H1 (cell line): ENCODE data around the gene IRF2BP2. TPM values are rescaled to one million over a fixed set of nuclear protein-coding genes. Genes with fewer than 3 reads are reported as not detected.

ENCODE experiments used
- CTCF ChIA-PET: fragments of 300-600 bp; sonication (Branson Sonifier 250); formaldehyde crosslinking; loops from one replicate; lab custom pipeline; 2021; ENCODE audit not compliant: partially characterized antibody; lab: Charles Lee
- POLR2A ChIA-PET: fragments of 300-600 bp; sonication (Branson Sonifier 250); formaldehyde crosslinking; loops from one replicate; lab custom pipeline; 2021; ENCODE audit warnings: inconsistent platforms; ENCODE audit not compliant: partially characterized antibody; lab: Charles Lee
- DNase-seq, 2 experiments: peaks; one replicate each; pipeline versions ENCODE4 v3.0.0 to v3.0.0-alpha.2; 2010 to 2022; ENCODE audit warnings: low spot score in 2 of 2, low read depth in 1 of 2, mixed read lengths in 1 of 2
- FAIRE-seq: peaks from 2 replicates; lab custom pipeline; 2011; peaks lifted over from hg19 to GRCh38; lab: Jason Lieb, UNC
- H2AFZ ChIP-seq: 2 replicates; pipeline ENCODE4 v1.8.1; 2012; ENCODE audit warnings: low read length, inconsistent platforms
- H2AK5ac ChIP-seq: 2 replicates; pipeline ENCODE4 v1.6.1; 2013; ENCODE audit warnings: low read depth, low read length
- H2BK120ac ChIP-seq: replicated peaks from 2 replicates; pipeline ENCODE3; 2013; ENCODE audit warnings: low read depth, low read length, inconsistent platforms
- H2BK12ac ChIP-seq: 2 replicates; pipeline ENCODE4 v1.6.1; 2013; ENCODE audit warnings: low read depth, low read length
- H2BK15ac ChIP-seq: 2 replicates; pipeline ENCODE4 v1.6.1; 2013; ENCODE audit warnings: low read length
- H2BK20ac ChIP-seq: 2 replicates; pipeline ENCODE4 v1.6.1; 2013; ENCODE audit warnings: low read length
- H2BK5ac ChIP-seq: 2 replicates; pipeline ENCODE4 v1.6.1; 2013; ENCODE audit warnings: low read depth, low read length
- H3K14ac ChIP-seq: 2 replicates; pipeline ENCODE4 v1.6.1; 2013; ENCODE audit warnings: inconsistent platforms; ENCODE audit not compliant: insufficient read length
- H3K18ac ChIP-seq: 2 replicates; pipeline ENCODE4 v1.6.1; 2013; ENCODE audit warnings: low read length; ENCODE audit errors: extremely low read depth
- H3K23ac ChIP-seq: 2 replicates; pipeline ENCODE4 v1.6.1; 2013; ENCODE audit warnings: inconsistent platforms; ENCODE audit not compliant: insufficient read length
- H3K23me2 ChIP-seq: 2 replicates; pipeline ENCODE4 v1.6.1; 2013; ENCODE audit warnings: low read depth, low read length
- H3K27ac ChIP-seq: 2 replicates; pipeline ENCODE4 v1.6.1; 2011; ENCODE audit warnings: low read depth, low read length, inconsistent platforms
- H3K27me3 ChIP-seq, 4 experiments: replicated peaks in 1 of 4; 1 replicate in 1 of 4; 2 replicates in 3 of 4; pipeline versions ENCODE4 v1.6.1 to v1.8.1; 2011 to 2013; ENCODE audit warnings: low read length in 3 of 4, mild to moderate bottlenecking in 3 of 4, inconsistent platforms in 2 of 4, mixed read lengths in 2 of 4, moderate library complexity in 1 of 4; ENCODE audit not compliant: control insufficient read depth in 3 of 4, insufficient read depth in 3 of 4; ENCODE audit errors: extremely low read depth in 1 of 4
- H3K36me3 ChIP-seq, 4 experiments: 2 replicates each; pipeline versions ENCODE4 v1.6.1 to v1.8.1; 2011 to 2013; ENCODE audit warnings: mild to moderate bottlenecking in 4 of 4, low read length in 3 of 4, moderate library complexity in 2 of 4, control low read depth in 1 of 4, inconsistent platforms in 1 of 4; ENCODE audit not compliant: insufficient read depth in 4 of 4, control insufficient read depth in 2 of 4
- H3K4ac ChIP-seq: replicated peaks from 2 replicates; pipeline ENCODE3; 2013; ENCODE audit warnings: low read length, low read depth, mixed read lengths, inconsistent platforms; ENCODE audit not compliant: insufficient read length
- H3K4me1 ChIP-seq, 4 experiments: replicated peaks in 1 of 4; 1 replicate in 1 of 4; 2 replicates in 3 of 4; pipeline versions ENCODE4 v1.6.1 to v1.8.1; 2011 to 2013; ENCODE audit warnings: low read length in 3 of 4, inconsistent platforms in 2 of 4, mixed read lengths in 1 of 4; ENCODE audit not compliant: insufficient read depth in 4 of 4, control insufficient read depth in 3 of 4
- H3K4me2 ChIP-seq, 2 experiments: 2 replicates each; pipeline versions ENCODE4 v1.6.1 to v1.8.1; 2011 to 2013; ENCODE audit warnings: low read depth in 2 of 2, low read length in 2 of 2, control low read depth in 1 of 2, inconsistent platforms in 1 of 2, mild to moderate bottlenecking in 1 of 2; ENCODE audit not compliant: insufficient read depth in 1 of 2
- H3K4me3 ChIP-seq, 4 experiments: fragments of 200-600, 300-600 bp in 1 of 4; sonication (generic), shearing (Covaris generic), sonication (Bioruptor Twin) in 1 of 4; 2 replicates each; pipeline versions ENCODE4 v1.5.1 to v1.8.1; 2011 to 2016; ENCODE audit warnings: low read length in 4 of 4, low read depth in 3 of 4, control low read depth in 2 of 4, inconsistent platforms in 2 of 4, mild to moderate bottlenecking in 2 of 4, mixed read lengths in 1 of 4, moderate library complexity in 1 of 4; ENCODE audit not compliant: insufficient read depth in 2 of 4; ENCODE audit errors: extremely low read depth in 1 of 4
- H3K56ac ChIP-seq: replicated peaks from 2 replicates; pipeline ENCODE3; 2013; ENCODE audit warnings: low read depth, mild to moderate bottlenecking, mixed read lengths, low read length, inconsistent platforms; ENCODE audit not compliant: insufficient read length
- H3K79me1 ChIP-seq: 2 replicates; pipeline ENCODE4 v1.6.1; 2013; ENCODE audit warnings: low read depth, low read length, control low read depth
- H3K79me2 ChIP-seq, 2 experiments: 2 replicates each; pipeline versions ENCODE4 v1.6.1 to v1.8.1; 2012 to 2013; ENCODE audit warnings: low read length in 2 of 2, mild to moderate bottlenecking in 2 of 2, inconsistent platforms in 1 of 2; ENCODE audit not compliant: insufficient read depth in 2 of 2, control insufficient read depth in 1 of 2
- H3K9ac ChIP-seq, 4 experiments: replicated peaks in 1 of 4; 1 replicate in 1 of 4; 2 replicates in 3 of 4; pipeline versions ENCODE4 v1.6.1 to v1.8.1; 2011 to 2013; ENCODE audit warnings: low read depth in 3 of 4, low read length in 3 of 4, control low read depth in 2 of 4, mild to moderate bottlenecking in 2 of 4, moderate library complexity in 2 of 4, inconsistent platforms in 1 of 4; ENCODE audit errors: extremely low read depth in 1 of 4
- H3K9me3 ChIP-seq, 2 experiments: 2 replicates each; pipeline versions ENCODE4 v1.6.1 to v1.8.1; 2012 to 2013; ENCODE audit warnings: mild to moderate bottlenecking in 2 of 2, moderate library complexity in 2 of 2, control low read depth in 1 of 2, inconsistent platforms in 1 of 2, low read depth in 1 of 2, low read length in 1 of 2, mixed read lengths in 1 of 2; ENCODE audit not compliant: insufficient read depth in 2 of 2
- H4K20me1 ChIP-seq, 2 experiments: replicated peaks in 1 of 2; 2 replicates each; pipeline versions ENCODE3 to v1.8.1; 2011 to 2013; ENCODE audit warnings: inconsistent platforms in 2 of 2, low read length in 2 of 2, mild to moderate bottlenecking in 1 of 2; ENCODE audit not compliant: insufficient read depth in 2 of 2, control insufficient read depth in 1 of 2
- H4K5ac ChIP-seq: 2 replicates; pipeline ENCODE4 v1.6.1; 2013; ENCODE audit warnings: low read length, low read depth, mixed read lengths, inconsistent platforms; ENCODE audit not compliant: insufficient read length
- H4K8ac ChIP-seq: 2 replicates; pipeline ENCODE4 v1.8.0; 2013; ENCODE audit warnings: mild to moderate bottlenecking, moderate library complexity, low read length, inconsistent platforms; ENCODE audit not compliant: insufficient read depth; ENCODE audit errors: extremely low read depth
- H4K91ac ChIP-seq: replicated peaks from 2 replicates; pipeline ENCODE3; 2013; ENCODE audit warnings: low read length, mixed read lengths, inconsistent platforms; ENCODE audit not compliant: insufficient read length
- CTBP2 ChIP-seq: IDR thresholded peaks from 2 replicates; pipeline ENCODE4 v1.7.0; 2011; ENCODE audit warnings: borderline replicate concordance, mild to moderate bottlenecking, moderate library complexity, mixed read lengths, low read length; ENCODE audit not compliant: insufficient read depth, insufficient read length
- EGR1 ChIP-seq: IDR thresholded peaks from 2 replicates; pipeline ENCODE4 v1.6.1; 2011; ENCODE audit warnings: low read depth, low read length, borderline replicate concordance
- FOSL1 ChIP-seq: IDR thresholded peaks from 2 replicates; pipeline ENCODE4 v1.6.1; 2011; ENCODE audit warnings: mild to moderate bottlenecking, low read depth, low read length, moderate library complexity; ENCODE audit not compliant: insufficient read depth
- HDAC2 ChIP-seq, 2 experiments: fragments of 300-600 bp in 1 of 2; sonication (generic) in 1 of 2; IDR thresholded peaks; 2 replicates each; pipeline ENCODE4 v1.6.1; 2011 to 2012; ENCODE audit warnings: low read depth in 2 of 2, low read length in 2 of 2, mild to moderate bottlenecking in 2 of 2, moderate library complexity in 2 of 2, borderline replicate concordance in 1 of 2, inconsistent platforms in 1 of 2
- RXRA ChIP-seq: IDR thresholded peaks from 2 replicates; pipeline ENCODE4 v1.6.1; 2011; ENCODE audit warnings: low read depth, mild to moderate bottlenecking, low read length, moderate library complexity; ENCODE audit not compliant: insufficient read depth
- SP1 ChIP-seq: IDR thresholded peaks from 2 replicates; pipeline ENCODE4 v1.6.1; 2011; ENCODE audit warnings: low read depth, low read length
- SUZ12 ChIP-seq: fragments of 200-600 bp; sonication (generic); IDR thresholded peaks from 2 replicates; pipeline ENCODE4 v1.6.1; 2012; ENCODE audit warnings: mild to moderate bottlenecking, inconsistent platforms, low read length, moderate library complexity, mixed read lengths
- TCF12 ChIP-seq: IDR thresholded peaks from 2 replicates; pipeline ENCODE4 v1.6.1; 2011; ENCODE audit warnings: low read depth, mild to moderate bottlenecking, low read length
- USF2 ChIP-seq: IDR thresholded peaks from 2 replicates; pipeline ENCODE4 v1.6.1; 2011; ENCODE audit warnings: low read length, improper control_type of control experiment
- WGBS, 2 experiments: shearing (Covaris generic) in 1 of 2; methylation state at CpG; one replicate each; pipeline versions ENCODE4 v1.1.6 to v1.1.7; 2013 to 2015; ENCODE audit warnings: low lambda C conversion rate in 2 of 2, mixed read lengths in 2 of 2, inconsistent platforms in 1 of 2, low coverage in 1 of 2, missing lambda C conversion rate in 1 of 2; ENCODE audit not compliant: insufficient replicate concordance in 2 of 2, insufficient coverage in 1 of 2, insufficient read length in 1 of 2; ENCODE audit errors: extremely low coverage in 1 of 2, missing lambda C conversion rate in 1 of 2; 5-methylcytosine and 5-hydroxymethylcytosine counted together
- polyA plus RNA-seq, 7 experiments: library from polyadenylated mRNA; depleted of rRNA in 3 of 7; stranded (reverse) in 5 of 7; unstranded in 2 of 7; fragments of >200 nt in 5 of 7; fragments of 200-250 nt in 2 of 7; gene quantifications; 1 replicate in 5 of 7; 2 replicates in 1 of 7; 4 replicates in 1 of 7; pipeline versions ENCODE4 v1.2.1 to v1.2.3, GENCODE V29; 2011 to 2013; ENCODE audit warnings: missing spikeins in 2 of 7, mixed read lengths in 2 of 7
- total RNA-seq: library from RNA; stranded (reverse); fragmentation: NEBNext Ultra II Directional; extraction: Animal tissue kit (Norgen Biotek cat#: 25700); gene quantifications from 2 replicates; pipeline ENCODE4 v1.2.1, GENCODE V29; 2021

The IRF2BP2 gene
- total and polyA plus RNA-seq, 2 of the 8 experiments (the other 6 are each of a cell fraction or from before 2014, with no cell fraction given): 24.9 to 67.5 TPM

GRCh38 chr1:234655328-234656069 lies 45.5 kb upstream of the IRF2BP2 start:
- H2AFZ ChIP-seq: peak overlapping the region; percentile 10; the same call in 1 of the 2 replicates
- no peaks in the 10 kb centered on the region for H3K36me3 ChIP-seq
- no peaks in the 10 kb centered on the region for H3K79me1 ChIP-seq
- peak overlapping the region; percentile 56; the same call in 1 of the 2 replicates for H2BK12ac ChIP-seq
- no peak overlapping the region for H3K56ac ChIP-seq
- H4K5ac ChIP-seq: peak overlapping the region; percentile 57
- H2BK5ac ChIP-seq: peak overlapping the region; percentile 37; the same call in 1 of the 2 replicates
- DNase-seq (no peak), FAIRE-seq (no peak)
- H3K4me1 ChIP-seq: peaks cover 2 to 19% (median 14%) of the 10 kb centered on the region in 4 experiments; a peak in 6 of 7 replicates
- no peak overlapping the region; a peak in 1 of 8 replicates for H3K4me3 ChIP-seq
- H4K8ac ChIP-seq: peak overlapping the region; percentile 86
- H4K20me1 ChIP-seq: no peaks in the 10 kb centered on the region
- H3K4ac ChIP-seq: no peak overlapping the region
- no peak overlapping the region for H2AK5ac ChIP-seq
- H3K18ac ChIP-seq: peak overlapping the region; percentile 54
- H2BK20ac ChIP-seq: peak overlapping the region; percentile 16; the same call in 1 of the 2 replicates
- POLR2A ChIA-PET: interaction anchor here (1.1 kb wide), 1 partner anchor 16 kb away, joined by 3 read pairs; no protein-coding TSS in a partner anchor
- 0 out of 4 replicates have a peak overlapping the region, but pooled peaks of 1 of the 2 experiments have one; percentile 39 for H3K4me2 ChIP-seq
- CTCF ChIA-PET: interaction anchor here (1.1 kb wide), 1 partner anchor 43 kb away, joined by 3 read pairs; no protein-coding TSS in a partner anchor
- TF ChIP-seq USF2: no peak
- no peak for TF ChIP-seq TCF12
- TF ChIP-seq FOSL1: no peak
- no peak for TF ChIP-seq SUZ12
- TF ChIP-seq CTBP2: no peak
- no peak for TF ChIP-seq SP1
- TF ChIP-seq EGR1: no peak
- no peak for TF ChIP-seq RXRA
- TF ChIP-seq HDAC2 (IDR thresholded peaks at IDR 0.05; ENCODE audit: borderline replicate concordance in 1 of 2, low read depth in 2 of 2, low read length in 2 of 2): no peak
- no peaks in the 10 kb centered on the region; the same call in 1 of the 2 replicates for H3K23me2 ChIP-seq
- no peak overlapping the region for H3K9ac ChIP-seq
- H4K91ac ChIP-seq: peak overlapping the region; percentile 76
- no peaks in the 10 kb centered on the region; a peak in 1 of 7 replicates for H3K27me3 ChIP-seq
- 80% methylated on average over 8 of the region's 8 CpGs; no CpG with 5 or more reads in 1 of the 2 experiments for WGBS, 2 experiments
- no peak overlapping the region for H2BK15ac ChIP-seq
- no peak overlapping the region for H3K23ac ChIP-seq
- H3K14ac ChIP-seq: no peak overlapping the region
- peak overlapping the region; percentile 56 for H2BK120ac ChIP-seq
- no peaks in the 10 kb centered on the region for H3K9me3 ChIP-seq
- no peak overlapping the region for H3K27ac ChIP-seq
- no peaks in the 10 kb centered on the region for H3K79me2 ChIP-seq
